Neutrophil (primary cell): ENCODE data around the gene MARK2.

Experiments
- H3K27ac ChIP-seq: fragments of 200-600 bp; sonication (generic); 2 replicates; pipeline ENCODE4 v1.5.1; 2016; ENCODE audit warnings: mild to moderate bottlenecking, moderate library complexity
- H3K27me3 ChIP-seq: fragments of 200-600 bp; sonication (generic); 2 replicates; pipeline ENCODE4 v1.6.0; 2016; ENCODE audit warnings: mild to moderate bottlenecking
- H3K36me3 ChIP-seq: fragments of 200-600 bp; sonication (generic); 2 replicates; pipeline ENCODE4 v1.5.1; 2017
- H3K4me1 ChIP-seq, 2 experiments: fragments of 200-600 bp in 1 of 2; sonication (generic) in 1 of 2; 1 replicate in 1 of 2; 2 replicates in 1 of 2; pipeline versions ENCODE4 v1.5.1 to v1.6.1; 2013 to 2016; ENCODE audit warnings: low read depth in 1 of 2, low read length in 1 of 2, mild to moderate bottlenecking in 1 of 2, moderate library complexity in 1 of 2; ENCODE audit not compliant: control insufficient read depth in 1 of 2, insufficient read depth in 1 of 2
- H3K4me3 ChIP-seq, 2 experiments: fragments of 200-600 bp in 1 of 2; sonication (generic) in 1 of 2; 1 replicate in 1 of 2; 2 replicates in 1 of 2; pipeline ENCODE4 v1.5.1; 2013 to 2016; ENCODE audit warnings: low read depth in 1 of 2, low read length in 1 of 2, mild to moderate bottlenecking in 1 of 2, moderate library complexity in 1 of 2
- H3K9me3 ChIP-seq: fragments of 200-600 bp; sonication (generic); 2 replicates; pipeline ENCODE4 v1.5.1; 2016
- CTCF ChIP-seq: fragments of 200-600 bp; sonication (generic); IDR thresholded peaks from 2 replicates; pipeline ENCODE4 v1.5.1; 2016; ENCODE audit warnings: antibody characterized with exemption

Gene MARK2

GRCh38 chr11:63920126-63920938, 81.4 kb downstream of the MARK2 start:
- peaks cover 93% of the 10 kb centered on the region for H3K27me3 ChIP-seq
- no peak overlapping the region for H3K4me3 ChIP-seq
- H3K9me3 ChIP-seq = no peaks in the 10 kb centered on the region
- TF ChIP-seq CTCF = no peak
- H3K36me3 ChIP-seq = no peaks in the 10 kb centered on the region
- H3K27ac ChIP-seq = no peak overlapping the region
- H3K4me1 ChIP-seq = peaks cover 19 to 31% of the 10 kb centered on the region in 2 experiments

- H3K4me3 ChIP-seq = no peak overlapping the region
- H3K4me1 ChIP-seq = peaks cover 19 to 31% of the 10 kb centered on the region in 2 experiments
- H3K9me3 ChIP-seq = no peaks in the 10 kb centered on the region
Measured at GRCh38 chr11:63920939-63921417, 82.1 kb downstream of the MARK2 start.

GRCh38 chr11:63922673-63923192, 83.8 kb downstream of the MARK2 start:
- H3K27me3 ChIP-seq = peaks cover 83% of the 10 kb centered on the region
- H3K4me3 ChIP-seq = no peak overlapping the region
- no peak for TF ChIP-seq CTCF
- no peak overlapping the region for H3K27ac ChIP-seq
- no peaks in the 10 kb centered on the region for H3K9me3 ChIP-seq
- peaks cover 8 to 15% of the 10 kb centered on the region in 2 experiments for H3K4me1 ChIP-seq
- H3K36me3 ChIP-seq = no peaks in the 10 kb centered on the region

More at GRCh38 chr11:63920939-63921417, 82.1 kb downstream of the MARK2 start:
- peaks cover 90% of the 10 kb centered on the region for H3K27me3 ChIP-seq
- no peak for TF ChIP-seq CTCF
- no peak overlapping the region for H3K27ac ChIP-seq
- no peaks in the 10 kb centered on the region for H3K36me3 ChIP-seq

GRCh38 chr11:63923319-63923718, 84.4 kb downstream of the MARK2 start:
- Histone ChIP-seq H3K27ac (no peak overlapping the region), H3K4me1 (peaks cover 7 to 11% of the 10 kb centered on the region in 2 experiments), H3K27me3 (peaks cover 83% of the 10 kb centered on the region), H3K9me3 (no peaks in the 10 kb centered on the region), H3K4me3 (no peak overlapping the region), H3K36me3 (no peaks in the 10 kb centered on the region)
- no peak for TF ChIP-seq CTCF

DNA sequence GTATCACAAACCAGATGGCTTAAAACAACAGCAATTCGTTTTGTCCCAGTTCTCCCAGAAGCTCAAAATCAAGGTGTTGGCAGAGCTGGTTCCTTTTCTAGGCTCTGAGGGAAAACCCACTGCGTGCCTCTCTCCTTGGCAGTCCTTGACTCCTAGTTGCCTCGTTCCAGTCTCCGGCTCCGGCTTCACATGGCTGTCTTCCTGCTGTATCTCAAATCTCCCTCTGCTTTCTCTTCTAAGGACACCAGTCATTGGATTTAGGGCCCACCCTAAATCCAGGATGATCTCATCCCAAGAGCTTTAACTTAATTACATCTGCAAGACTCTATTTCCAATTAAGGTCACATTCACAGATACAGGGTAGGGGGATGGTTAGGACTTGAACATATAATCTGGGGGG, 90.7 kb downstream of the MARK2 start:
- no peak overlapping the region for H3K4me3 ChIP-seq
- H3K4me1 ChIP-seq = no peaks in the 10 kb centered on the region
- H3K9me3 ChIP-seq = no peaks in the 10 kb centered on the region
- peaks cover 39% of the 10 kb centered on the region for H3K27me3 ChIP-seq
- no peak for TF ChIP-seq CTCF
- no peaks in the 10 kb centered on the region for H3K36me3 ChIP-seq
- no peak overlapping the region for H3K27ac ChIP-seq
